GM06990 (cell line): ENCODE results near the gene MYPN.

Source experiments
- DNase-seq: peaks from one replicate; pipeline ENCODE4 v3.0.0-alpha.2; 2011; ENCODE audit not compliant: insufficient read length; ENCODE audit errors: extremely low read depth
- H3K27me3 ChIP-seq: replicated peaks from 2 replicates; pipeline ENCODE4 v1.6.0; 2011; ENCODE audit warnings: low read length; ENCODE audit not compliant: control insufficient read depth, insufficient read depth
- H3K36me3 ChIP-seq: 2 replicates; pipeline ENCODE4 v1.5.1; 2011; ENCODE audit warnings: low read length; ENCODE audit not compliant: control insufficient read depth, insufficient read depth
- H3K4me3 ChIP-seq: replicated peaks from 2 replicates; pipeline ENCODE4 v1.5.1; 2011; ENCODE audit warnings: low read depth, mild to moderate bottlenecking, control low read depth, low read length
- CTCF ChIP-seq: IDR thresholded peaks from 2 replicates; pipeline ENCODE4 v1.5.1; 2011; ENCODE audit warnings: low read length, control low read depth, mild to moderate bottlenecking, inconsistent platforms; ENCODE audit not compliant: insufficient read depth, poor library complexity, severe bottlenecking

MYPN gene

GRCh38 chr10:68096913-68097516, 12.3 kb upstream of the MYPN start:
- no peaks in the 10 kb centered on the region for H3K36me3 ChIP-seq
- no peak for TF ChIP-seq CTCF
- no peak for DNase-seq
- H3K27me3 ChIP-seq, result no peaks in the 10 kb centered on the region
- H3K4me3 ChIP-seq, result no peak overlapping the region

GRCh38 chr10:68099736-68100135, 9.6 kb upstream of the MYPN start:
- TF ChIP-seq CTCF, result no peak
- no peak overlapping the region for H3K4me3 ChIP-seq
- H3K27me3 ChIP-seq, result no peaks in the 10 kb centered on the region
- no peak for DNase-seq
- H3K36me3 ChIP-seq, result no peaks in the 10 kb centered on the region

GRCh38 chr10:68101066-68101465, 8.2 kb upstream of the MYPN start:
- Histone ChIP-seq H3K27me3 (no peaks in the 10 kb centered on the region), H3K36me3 (no peaks in the 10 kb centered on the region), H3K4me3 (no peak overlapping the region)
- TF ChIP-seq CTCF, result no peak
- DNase-seq, result no peak

GRCh38 chr10:68103261-68103878, 5.9 kb upstream of the MYPN start:
- DNase-seq, result no peak
- Histone ChIP-seq H3K36me3 (no peaks in the 10 kb centered on the region), H3K27me3 (no peaks in the 10 kb centered on the region), H3K4me3 (no peak overlapping the region)
- no peak for TF ChIP-seq CTCF

- TF ChIP-seq CTCF, result no peak
- H3K4me3 ChIP-seq, result no peak overlapping the region
- H3K36me3 ChIP-seq, result no peaks in the 10 kb centered on the region
- no peak for DNase-seq
- no peaks in the 10 kb centered on the region for H3K27me3 ChIP-seq
Observed at GRCh38 chr10:68103901-68104300, 5.4 kb upstream of the MYPN start.

- no peak for DNase-seq
- no peak overlapping the region for H3K4me3 ChIP-seq
Observed at GRCh38 chr10:68105820-68106219, 3.5 kb upstream of the MYPN start.

More at GRCh38 chr10:68105820-68106219, 3.5 kb upstream of the MYPN start:
- Histone ChIP-seq H3K36me3 (no peaks in the 10 kb centered on the region), H3K27me3 (no peaks in the 10 kb centered on the region)
- TF ChIP-seq CTCF, result no peak
